ENCODE measurements around the gene LAMTOR2.

DNA sequence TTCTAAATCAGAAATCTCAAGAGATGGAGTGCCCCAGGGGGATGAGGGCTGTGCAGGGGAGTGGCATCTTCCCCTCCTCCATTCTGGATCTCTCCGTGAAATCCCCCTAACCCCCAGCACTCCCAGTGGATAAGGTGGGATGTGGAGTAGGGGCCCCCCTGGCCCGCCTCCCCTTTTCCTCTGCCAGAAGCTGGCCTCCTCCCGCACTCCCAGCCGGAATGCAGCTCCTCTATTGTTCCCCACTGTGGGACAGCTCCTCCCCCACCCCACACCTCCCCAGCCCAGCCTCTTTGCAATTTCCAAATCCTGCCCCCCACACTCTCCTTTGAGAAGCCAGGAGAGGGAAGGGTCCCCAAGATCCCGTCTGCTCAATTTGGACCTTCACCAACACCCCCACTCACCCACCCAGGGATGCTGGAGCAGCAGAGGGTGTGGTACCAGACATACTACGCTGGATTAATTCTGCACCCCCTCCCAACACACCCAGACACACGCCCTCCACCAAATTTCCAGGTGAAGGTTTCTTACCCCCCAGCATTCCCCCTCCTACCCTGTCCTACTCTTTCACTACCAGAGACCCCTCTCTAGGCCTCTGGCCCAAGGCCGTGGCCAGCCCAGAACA, 25.8 kb downstream of the LAMTOR2 start:
- TF ChIP-seq CTCF (IDR thresholded peaks at IDR 0.05; ENCODE audit: low read length), result no peak
- no peak for TF ChIP-seq EZH2 (optimal IDR thresholded peaks at IDR 0.05; ENCODE audit: low read depth, low read length)
